Hypothalamus (tissue), 51 donors: ENCODE results near the gene BAG1.
A peak's percentile ranks its signal among the peaks of the same experiment; 100 is the strongest.

Experiments
- DNase-seq, 51 donors: peaks; one replicate each; lab custom pipeline; 2025; lab: John Stamatoyannopoulos, UW

Gene BAG1

DNA sequence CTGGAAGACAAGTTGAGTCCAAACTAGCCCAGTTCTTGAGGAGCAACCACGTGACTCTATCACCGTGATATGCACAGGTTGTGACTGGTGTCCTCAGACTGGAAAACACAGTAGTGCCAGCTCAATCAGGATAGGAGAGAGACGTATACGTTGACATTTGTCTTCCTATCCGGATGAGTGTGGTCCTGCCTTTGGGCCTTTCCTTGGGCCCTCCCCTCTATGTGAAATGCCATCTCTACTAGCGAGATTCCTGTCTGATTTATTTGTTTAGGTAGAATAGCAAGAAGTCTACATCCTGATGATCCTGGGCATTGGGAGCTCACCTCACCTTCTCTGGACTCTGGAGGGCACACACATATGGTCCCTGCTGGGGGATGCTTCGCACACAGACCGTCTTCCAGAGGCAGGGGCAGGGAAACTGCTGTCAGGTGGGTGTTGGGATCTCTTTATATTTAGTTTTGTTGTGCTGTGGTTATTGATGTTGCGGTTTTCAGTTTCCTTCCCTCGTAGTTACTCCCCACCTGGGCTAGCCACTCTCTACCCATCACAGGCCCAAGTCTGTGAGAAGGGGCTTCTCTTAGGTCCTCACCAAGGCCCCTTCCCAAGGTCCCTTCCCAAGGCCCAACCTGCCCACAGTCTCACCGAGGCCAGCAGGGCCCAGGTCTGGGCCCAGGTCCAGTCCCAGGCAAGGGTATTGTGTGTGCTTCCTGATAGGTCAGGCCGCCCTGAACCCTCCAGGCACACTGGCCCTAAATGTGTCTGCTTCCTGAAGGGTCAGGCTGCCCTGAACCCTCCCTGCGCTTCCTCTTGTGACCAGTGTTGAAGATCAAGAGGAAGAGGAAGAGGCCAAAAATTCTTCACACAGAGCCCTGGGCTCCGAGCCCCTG lies 43.6 kb downstream of the BAG1 start:
- DNase-seq, result no peak

DNA sequence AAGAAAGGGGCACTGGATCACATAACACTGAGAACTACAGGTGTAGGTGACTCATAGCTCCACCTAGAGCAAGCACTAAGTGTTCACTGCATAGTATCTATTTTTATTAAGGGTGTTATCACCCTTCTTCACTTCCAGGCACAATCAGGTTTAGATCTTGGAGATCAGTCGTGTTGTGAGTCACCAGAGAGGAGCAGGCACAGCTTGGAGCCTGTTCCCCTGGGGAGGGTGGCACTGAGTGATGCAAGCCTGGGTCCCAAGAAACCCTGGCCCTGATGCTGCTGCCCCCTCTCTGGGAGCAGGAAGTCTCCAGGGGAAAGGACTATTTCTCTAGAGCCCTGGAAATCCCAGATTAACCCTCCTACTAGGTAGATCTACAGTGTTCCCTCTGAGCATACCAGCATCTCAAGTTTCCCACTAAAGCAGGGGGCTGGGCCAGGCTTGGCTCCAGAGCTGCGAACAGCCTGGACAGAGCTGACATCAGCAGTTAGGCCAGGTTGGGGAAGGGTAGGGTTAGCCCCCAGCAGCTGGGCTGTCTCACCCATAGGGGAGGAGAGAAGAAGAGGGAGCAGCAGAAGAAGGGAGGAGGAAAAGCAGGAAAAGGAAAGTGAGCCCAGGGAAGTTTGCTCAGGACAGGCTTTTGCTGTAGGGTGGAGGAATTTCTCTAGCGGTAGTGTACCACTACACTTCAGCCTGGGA lies 52.7 kb downstream of the BAG1 start:
- no peak for DNase-seq

DNA sequence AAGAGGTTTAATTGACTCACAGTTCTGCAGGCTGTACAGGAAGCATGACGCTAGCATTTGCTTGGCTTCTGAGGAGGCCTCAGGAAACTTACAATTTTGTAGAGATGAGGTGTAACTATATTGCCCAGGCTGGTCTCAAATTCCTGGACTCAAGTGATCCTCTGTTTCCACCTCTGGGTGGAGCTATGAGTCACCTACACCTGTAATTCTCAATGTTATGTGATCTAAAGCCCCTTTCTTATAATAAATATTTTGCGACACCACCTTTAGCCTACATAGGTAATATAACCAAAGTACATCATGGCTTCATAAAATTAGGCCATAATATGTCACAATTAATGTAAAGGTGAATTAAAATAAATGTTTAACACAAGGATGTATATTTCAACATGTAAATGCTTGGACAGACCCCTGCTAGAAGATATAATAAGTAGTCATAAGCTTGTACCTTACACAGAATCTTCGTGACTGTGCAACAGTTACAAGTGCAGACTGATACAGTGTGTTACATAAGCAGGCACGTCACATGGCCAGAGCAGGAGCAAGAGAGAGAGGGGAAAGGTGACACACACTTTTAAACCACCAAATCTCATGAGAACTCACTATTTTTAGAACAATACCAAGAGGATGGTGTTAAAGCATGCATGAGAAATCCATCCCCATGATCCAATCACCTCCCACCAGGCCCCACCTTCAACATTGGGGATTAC lies 54.3 kb downstream of the BAG1 start:
- no peak for DNase-seq

GRCh38 chr9:33209394-33209793 lies 55.1 kb downstream of the BAG1 start:
- no peak for DNase-seq

DNA sequence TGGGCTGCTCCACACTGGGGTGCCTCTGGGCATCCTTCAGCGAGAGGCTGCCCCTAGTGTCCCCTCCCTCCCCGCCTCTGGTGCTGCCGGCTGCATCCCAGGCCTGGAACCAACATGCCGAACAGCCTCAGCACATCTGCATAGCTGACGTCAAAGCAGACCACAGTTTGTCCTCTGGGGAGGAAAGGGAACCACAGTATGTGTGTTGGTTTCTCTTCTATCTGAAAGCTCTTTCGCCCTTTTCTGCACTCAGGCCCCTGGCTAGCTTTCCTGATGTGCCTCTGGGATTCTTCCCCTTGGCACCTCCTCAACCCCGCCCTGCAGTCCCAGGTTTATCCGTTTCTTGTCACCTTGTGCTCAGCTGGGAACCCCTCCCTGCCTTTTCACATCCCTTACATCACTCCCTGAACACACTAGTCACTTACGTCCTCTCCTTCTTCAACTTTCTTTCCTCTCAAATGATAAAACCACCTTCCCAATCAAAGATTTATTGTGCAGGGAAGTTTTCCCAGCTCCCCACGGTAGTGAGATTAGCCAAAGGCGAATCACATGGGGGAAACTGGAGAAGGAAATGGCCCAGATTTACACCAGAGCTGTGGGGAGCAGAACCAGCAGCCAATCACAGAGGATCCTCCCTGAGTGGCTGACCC lies 61.8 kb downstream of the BAG1 start:
- peak in 16 of 51 donors; percentile 3 to 44 (median 12) for DNase-seq
